HepG2 (cell line): ENCODE results near the gene ZNF513. TPM values are rescaled to one million over a fixed set of nuclear protein-coding genes. Genes with fewer than 3 reads are reported as not detected.

Source experiments
- BRD4 ChIP-seq: sonication (generic); formaldehyde crosslinking; IDR thresholded peaks from 2 replicates; pipeline ENCODE4 v1.4.0; 2020; ENCODE audit warnings: missing genetic modification reagents
- CEBPG ChIP-seq: IDR thresholded peaks from 2 replicates; pipeline ENCODE4 v1.6.1; 2016
- GATAD1 ChIP-seq: IDR thresholded peaks from 2 replicates; pipeline ENCODE4 v1.6.1; 2016; ENCODE audit warnings: missing genetic modification reagents, missing compliant biosample characterization
- KLF11 ChIP-seq: IDR thresholded peaks from 2 replicates; pipeline ENCODE4 v1.6.1; 2016; ENCODE audit warnings: missing compliant biosample characterization
- MBD4 ChIP-seq: IDR thresholded peaks from 2 replicates; pipeline ENCODE4 v1.6.1; 2012; ENCODE audit warnings: low read length, inconsistent platforms, borderline replicate concordance
- MIXL1 ChIP-seq: IDR thresholded peaks from 2 replicates; pipeline ENCODE4 v1.6.1; 2016
- NFIC ChIP-seq: IDR thresholded peaks from 2 replicates; pipeline ENCODE4 v1.6.1; 2012; ENCODE audit warnings: mild to moderate bottlenecking, low read length, inconsistent platforms
- POLR2G ChIP-seq: fragments of 200-400 bp; formaldehyde crosslinking; IDR thresholded peaks from 2 replicates; pipeline ENCODE4 v1.6.1; 2018; ENCODE audit warnings: mild to moderate bottlenecking, low read depth, low read length, moderate library complexity
- RBFOX2 ChIP-seq: fragments of 200-400 bp; formaldehyde crosslinking; IDR thresholded peaks from 2 replicates; pipeline ENCODE4 v1.6.1; 2017; ENCODE audit warnings: low read depth, mild to moderate bottlenecking, low read length
- SIX1 ChIP-seq: sonication (generic); formaldehyde crosslinking; IDR thresholded peaks from 2 replicates; pipeline ENCODE4 v1.4.0; 2020; ENCODE audit warnings: missing genetic modification reagents, borderline replicate concordance
- SNRNP70 ChIP-seq: fragments of 200-400 bp; formaldehyde crosslinking; IDR thresholded peaks from 2 replicates; pipeline ENCODE4 v1.6.1; 2017; ENCODE audit warnings: mild to moderate bottlenecking, low read depth, low read length, moderate library complexity
- SP5 ChIP-seq: IDR thresholded peaks from 2 replicates; pipeline ENCODE4 v1.6.1; 2016; ENCODE audit warnings: low read depth, borderline replicate concordance
- SRSF1 ChIP-seq: fragments of 200-400 bp; formaldehyde crosslinking; optimal IDR thresholded peaks from 2 replicates; pipeline ENCODE3; 2017; ENCODE audit warnings: mild to moderate bottlenecking, low read depth, low read length, moderate library complexity
- TBP ChIP-seq: sonication (generic); formaldehyde crosslinking; IDR thresholded peaks from 2 replicates; pipeline ENCODE4 v1.5.0; 2020; ENCODE audit warnings: missing genetic modification reagents
- ZIK1 ChIP-seq: sonication (generic); formaldehyde crosslinking; IDR thresholded peaks from 2 replicates; pipeline ENCODE4 v1.5.0; 2020; ENCODE audit warnings: mild to moderate bottlenecking, low read depth, missing genetic modification reagents, borderline replicate concordance
- ZNF10 ChIP-seq: sonication (generic); formaldehyde crosslinking; IDR thresholded peaks from 2 replicates; pipeline ENCODE4 v1.4.0; 2020; ENCODE audit warnings: mild to moderate bottlenecking, low read depth, missing genetic modification reagents, borderline replicate concordance
- ZNF101 ChIP-seq: sonication (generic); formaldehyde crosslinking; IDR thresholded peaks from 2 replicates; pipeline ENCODE4 v1.4.0; 2020; ENCODE audit warnings: mild to moderate bottlenecking, low read depth, missing genetic modification reagents, borderline replicate concordance
- ZNF367 ChIP-seq: sonication (generic); formaldehyde crosslinking; IDR thresholded peaks from 2 replicates; pipeline ENCODE4 v1.4.0; 2020; ENCODE audit warnings: missing genetic modification reagents, borderline replicate concordance
- ZNF460 ChIP-seq: sonication (generic); formaldehyde crosslinking; IDR thresholded peaks from 2 replicates; pipeline ENCODE4 v1.5.1; 2020; ENCODE audit warnings: missing genetic modification reagents, mild to moderate bottlenecking, borderline replicate concordance
- ZNF570 ChIP-seq: sonication (generic); formaldehyde crosslinking; IDR thresholded peaks from 2 replicates; pipeline ENCODE4 v1.4.0; 2020; ENCODE audit warnings: mild to moderate bottlenecking, missing genetic modification reagents, borderline replicate concordance
- ZNF773 ChIP-seq: sonication (generic); formaldehyde crosslinking; IDR thresholded peaks from 2 replicates; pipeline ENCODE4 v1.4.0; 2020; ENCODE audit warnings: missing genetic modification reagents, borderline replicate concordance
- ZNF841 ChIP-seq: sonication (generic); formaldehyde crosslinking; IDR thresholded peaks from 2 replicates; pipeline ENCODE4 v1.8.1; 2023; ENCODE audit warnings: missing genetic modification reagents, borderline replicate concordance
- polyA plus RNA-seq, 8 experiments: library from polyadenylated mRNA; depleted of rRNA in 3 of 8; stranded (reverse) in 7 of 8; unstranded in 1 of 8; fragments of >200 nt; fragmentation: Illumina TruSeq in 4 of 8; extraction: Trizol in 4 of 8; gene quantifications; 2 replicates each; pipeline versions ENCODE4 v1.2.1 to v1.2.3, GENCODE V29; 2011 to 2016; ENCODE audit warnings: low read depth in 4 of 8, missing spikeins in 1 of 8, mixed read lengths in 1 of 8; ENCODE audit not compliant: insufficient read depth in 1 of 8
- total RNA-seq, 5 experiments: library from RNA; depleted of rRNA; stranded (reverse); fragments of >200 nt; fragmentation: Illumina TruSeq; extraction: Trizol; gene quantifications; 2 replicates each; pipeline ENCODE4 v1.2.3, GENCODE V29; 2016; ENCODE audit warnings: low read depth in 1 of 5
- TF ChIP-seq, protein P1 (sequence below): sonication (generic); formaldehyde crosslinking; IDR thresholded peaks from 2 replicates; pipeline ENCODE4 v1.5.0; 2020; ENCODE audit warnings: missing genetic modification reagents
- TF ChIP-seq, protein P2 (sequence below): sonication (generic); formaldehyde crosslinking; IDR thresholded peaks from 2 replicates; pipeline ENCODE4 v1.9.0; 2021; ENCODE audit warnings: missing genetic modification reagents, mild to moderate bottlenecking, borderline replicate concordance
- TF ChIP-seq, protein P3 (sequence below): sonication (generic); formaldehyde crosslinking; IDR thresholded peaks from 2 replicates; pipeline ENCODE4 v1.8.0; 2022; ENCODE audit warnings: mild to moderate bottlenecking, missing genetic modification reagents, moderate library complexity
- TF ChIP-seq, protein P4 (sequence below): IDR thresholded peaks from 2 replicates; pipeline ENCODE4 v1.6.1; 2018; ENCODE audit warnings: missing genetic modification reagents, mild to moderate bottlenecking, missing compliant biosample characterization

Gene ZNF513
- total and polyA plus RNA-seq, 2 of the 13 experiments (the other 11 are each of a cell fraction or from before 2014, with no cell fraction given), result 4.9 to 6.3 TPM

DNA sequence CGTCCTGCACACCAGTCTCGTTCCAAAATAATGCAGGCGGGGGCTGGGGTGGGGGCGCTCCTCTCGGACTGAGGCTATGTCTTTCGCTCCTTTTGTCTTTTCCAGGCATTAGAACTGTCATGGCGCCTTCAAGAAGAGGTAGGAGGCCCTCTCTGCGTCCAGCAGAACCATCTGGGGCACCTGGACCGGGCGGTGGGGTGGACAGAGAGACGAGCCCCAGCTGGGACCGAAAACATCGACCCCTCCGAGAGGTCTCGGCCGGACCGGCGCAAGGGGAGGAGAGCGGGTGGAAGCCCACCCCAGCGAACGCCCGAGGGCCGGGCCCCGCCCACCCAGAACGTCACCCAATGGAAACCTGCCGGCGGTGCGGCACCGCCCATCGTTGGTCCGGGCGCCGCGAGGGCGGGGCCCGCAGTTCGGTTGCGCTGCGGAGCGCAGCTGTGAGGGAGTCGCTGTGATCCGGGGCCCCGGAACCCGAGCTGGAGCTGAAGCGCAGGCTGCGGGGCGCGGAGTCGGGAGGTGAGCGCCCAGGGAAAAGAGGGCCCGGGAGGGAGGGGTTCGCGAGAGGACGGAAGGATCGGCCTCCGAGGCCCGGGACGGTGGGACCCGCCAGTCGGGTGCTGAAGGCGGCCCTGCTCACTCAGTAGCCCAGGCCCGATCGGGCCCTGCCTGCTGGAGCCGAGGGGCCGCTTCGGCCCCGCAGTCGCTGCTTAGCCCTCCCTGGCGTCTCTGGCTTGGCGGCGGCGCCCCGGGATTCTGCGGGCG lies 47.9 kb upstream of the ZNF513 start, which contains the start of gene NRBP1 (continued):
- TF ChIP-seq, protein P1, sequence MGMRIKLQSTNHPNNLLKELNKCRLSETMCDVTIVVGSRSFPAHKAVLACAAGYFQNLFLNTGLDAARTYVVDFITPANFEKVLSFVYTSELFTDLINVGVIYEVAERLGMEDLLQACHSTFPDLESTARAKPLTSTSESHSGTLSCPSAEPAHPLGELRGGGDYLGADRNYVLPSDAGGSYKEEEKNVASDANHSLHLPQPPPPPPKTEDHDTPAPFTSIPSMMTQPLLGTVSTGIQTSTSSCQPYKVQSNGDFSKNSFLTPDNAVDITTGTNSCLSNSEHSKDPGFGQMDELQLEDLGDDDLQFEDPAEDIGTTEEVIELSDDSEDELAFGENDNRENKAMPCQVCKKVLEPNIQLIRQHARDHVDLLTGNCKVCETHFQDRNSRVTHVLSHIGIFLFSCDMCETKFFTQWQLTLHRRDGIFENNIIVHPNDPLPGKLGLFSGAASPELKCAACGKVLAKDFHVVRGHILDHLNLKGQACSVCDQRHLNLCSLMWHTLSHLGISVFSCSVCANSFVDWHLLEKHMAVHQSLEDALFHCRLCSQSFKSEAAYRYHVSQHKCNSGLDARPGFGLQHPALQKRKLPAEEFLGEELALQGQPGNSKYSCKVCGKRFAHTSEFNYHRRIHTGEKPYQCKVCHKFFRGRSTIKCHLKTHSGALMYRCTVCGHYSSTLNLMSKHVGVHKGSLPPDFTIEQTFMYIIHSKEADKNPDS (CRISPR knock-in tag), result peak; percentile 87; the same call in 1 of the 2 replicates
- TF ChIP-seq CEBPG (CRISPR knock-in tag) (no peak; the same call in 1 of the 2 replicates), GATAD1 (CRISPR knock-in tag) (peak; percentile 80), ZNF101 (CRISPR knock-in tag) (no peak; the same call in 1 of the 2 replicates), SNRNP70 (no peak), MBD4 (no peak), TBP (no peak), SRSF1 (peak; percentile 97), MIXL1 (CRISPR knock-in tag) (no peak), POLR2G (peak; percentile 99), ZNF773 (CRISPR knock-in tag) (no peak), ZNF367 (CRISPR knock-in tag) (no peak; the same call in 1 of the 2 replicates), ZNF841 (CRISPR knock-in tag) (no peak), ZIK1 (peak; percentile 15; the same call in 1 of the 2 replicates), ZNF460 (peak; percentile 46; the same call in 1 of the 2 replicates), NFIC (peak; percentile 66; the same call in 1 of the 2 replicates), KLF11 (CRISPR knock-in tag) (peak; percentile 66; the same call in 1 of the 2 replicates), BRD4 (CRISPR knock-in tag) (no peak), RBFOX2 (peak; percentile 99), SP5 (CRISPR knock-in tag) (peak; percentile 86), SIX1 (CRISPR knock-in tag) (no peak), ZNF10 (CRISPR knock-in tag) (no peak), ZNF570 (CRISPR knock-in tag) (no peak; the same call in 1 of the 2 replicates)
- TF ChIP-seq, protein P2, sequence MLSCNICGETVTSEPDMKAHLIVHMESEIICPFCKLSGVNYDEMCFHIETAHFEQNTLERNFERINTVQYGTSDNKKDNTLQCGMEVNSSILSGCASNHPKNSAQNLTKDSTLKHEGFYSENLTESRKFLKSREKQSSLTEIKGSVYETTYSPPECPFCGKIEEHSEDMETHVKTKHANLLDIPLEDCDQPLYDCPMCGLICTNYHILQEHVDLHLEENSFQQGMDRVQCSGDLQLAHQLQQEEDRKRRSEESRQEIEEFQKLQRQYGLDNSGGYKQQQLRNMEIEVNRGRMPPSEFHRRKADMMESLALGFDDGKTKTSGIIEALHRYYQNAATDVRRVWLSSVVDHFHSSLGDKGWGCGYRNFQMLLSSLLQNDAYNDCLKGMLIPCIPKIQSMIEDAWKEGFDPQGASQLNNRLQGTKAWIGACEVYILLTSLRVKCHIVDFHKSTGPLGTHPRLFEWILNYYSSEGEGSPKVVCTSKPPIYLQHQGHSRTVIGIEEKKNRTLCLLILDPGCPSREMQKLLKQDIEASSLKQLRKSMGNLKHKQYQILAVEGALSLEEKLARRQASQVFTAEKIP (CRISPR knock-in tag), result no peak
- TF ChIP-seq, protein P3, sequence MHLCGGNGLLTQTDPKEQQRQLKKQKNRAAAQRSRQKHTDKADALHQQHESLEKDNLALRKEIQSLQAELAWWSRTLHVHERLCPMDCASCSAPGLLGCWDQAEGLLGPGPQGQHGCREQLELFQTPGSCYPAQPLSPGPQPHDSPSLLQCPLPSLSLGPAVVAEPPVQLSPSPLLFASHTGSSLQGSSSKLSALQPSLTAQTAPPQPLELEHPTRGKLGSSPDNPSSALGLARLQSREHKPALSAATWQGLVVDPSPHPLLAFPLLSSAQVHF (CRISPR knock-in tag), result peak; percentile 80; the same call in 1 of the 2 replicates
- TF ChIP-seq, protein P4, sequence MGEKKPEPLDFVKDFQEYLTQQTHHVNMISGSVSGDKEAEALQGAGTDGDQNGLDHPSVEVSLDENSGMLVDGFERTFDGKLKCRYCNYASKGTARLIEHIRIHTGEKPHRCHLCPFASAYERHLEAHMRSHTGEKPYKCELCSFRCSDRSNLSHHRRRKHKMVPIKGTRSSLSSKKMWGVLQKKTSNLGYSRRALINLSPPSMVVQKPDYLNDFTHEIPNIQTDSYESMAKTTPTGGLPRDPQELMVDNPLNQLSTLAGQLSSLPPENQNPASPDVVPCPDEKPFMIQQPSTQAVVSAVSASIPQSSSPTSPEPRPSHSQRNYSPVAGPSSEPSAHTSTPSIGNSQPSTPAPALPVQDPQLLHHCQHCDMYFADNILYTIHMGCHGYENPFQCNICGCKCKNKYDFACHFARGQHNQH (CRISPR knock-in tag), result peak; percentile 78
